ENCODE data around the gene HIF3A. TPM values are rescaled to one million over a fixed set of nuclear protein-coding genes. Genes with fewer than 3 reads are reported as not detected.

Gene HIF3A
- total and polyA plus RNA-seq, 9 of the 15 experiments (the other 6 are each of a cell fraction or from before 2014, with no cell fraction given) = 0.29 TPM; not detected in 8

- Histone ChIP-seq H3K4me1 (replicated peaks in 1 of 2; ENCODE audit: control insufficient read depth in 2 of 2, insufficient read depth in 2 of 2, low read length in 2 of 2) (peaks cover 0 to 4% of the 10 kb centered on the region in 2 experiments; a peak in 2 of 5 replicates), H3K4me3 (no peak overlapping the region), H4K20me1 (replicated peaks; ENCODE audit: control insufficient read depth, insufficient read depth, low read length) (no peaks in the 10 kb centered on the region), H3K9me3 (replicated peaks; ENCODE audit: control insufficient read depth, insufficient read depth, low read depth, low read length) (no peaks in the 10 kb centered on the region), H3K9me1 (ENCODE audit: control insufficient read depth, insufficient read depth, low read length) (no peaks in the 10 kb centered on the region), H3K27me3 (ENCODE audit: control insufficient read depth in 2 of 2, insufficient read depth in 2 of 2, low read length in 2 of 2) (peaks cover 19 to 48% of the 10 kb centered on the region in 2 experiments), H3K27ac (ENCODE audit: extremely low read depth, low read depth, low read length) (no peak overlapping the region), H3K4me2 (ENCODE audit: insufficient read depth, low read length) (no peak overlapping the region), H3K9ac (ENCODE audit: insufficient read depth in 1 of 2, low read depth in 2 of 2, low read length in 2 of 2) (no peak overlapping the region), H3K36me3 (ENCODE audit: control insufficient read depth, insufficient read depth, low read length) (no peaks in the 10 kb centered on the region), H3K79me2 (ENCODE audit: control insufficient read depth, insufficient read depth, low read length) (no peaks in the 10 kb centered on the region), H2AFZ (ENCODE audit: low read depth, low read length) (no peak overlapping the region)
- 32% methylated on average over 9 of the region's 11 CpGs for WGBS (ENCODE audit: insufficient coverage, low coverage, missing lambda C conversion rate)
- FAIRE-seq (no peak), DNase-seq (ENCODE audit: extremely low read depth in 1 of 4, low spot score in 3 of 4) (no peak), ATAC-seq (no peak)
- in situ Hi-C loops (cut with MboI) = no loop called here
- POLR2A ChIA-PET = interaction anchor here (0.6 kb wide), 1 partner anchor 82 kb away, joined by 3 read pairs; no protein-coding TSS in a partner anchor
- intact Hi-C loops (cut with micrococcal nuclease) = no loop called here
- TF ChIP-seq MAFK (IDR thresholded peaks at IDR 0.05; ENCODE audit: low read length) (no peak), EWSR1 (IDR thresholded peaks at IDR 0.05; ENCODE audit: borderline replicate concordance, low read depth, partially characterized antibody) (no peak), ZNF24 (IDR thresholded peaks at IDR 0.05) (no peak), ELK3 (CRISPR knock-in tag; IDR thresholded peaks at IDR 0.05) (no peak)
- TF ChIP-seq, protein P1, sequence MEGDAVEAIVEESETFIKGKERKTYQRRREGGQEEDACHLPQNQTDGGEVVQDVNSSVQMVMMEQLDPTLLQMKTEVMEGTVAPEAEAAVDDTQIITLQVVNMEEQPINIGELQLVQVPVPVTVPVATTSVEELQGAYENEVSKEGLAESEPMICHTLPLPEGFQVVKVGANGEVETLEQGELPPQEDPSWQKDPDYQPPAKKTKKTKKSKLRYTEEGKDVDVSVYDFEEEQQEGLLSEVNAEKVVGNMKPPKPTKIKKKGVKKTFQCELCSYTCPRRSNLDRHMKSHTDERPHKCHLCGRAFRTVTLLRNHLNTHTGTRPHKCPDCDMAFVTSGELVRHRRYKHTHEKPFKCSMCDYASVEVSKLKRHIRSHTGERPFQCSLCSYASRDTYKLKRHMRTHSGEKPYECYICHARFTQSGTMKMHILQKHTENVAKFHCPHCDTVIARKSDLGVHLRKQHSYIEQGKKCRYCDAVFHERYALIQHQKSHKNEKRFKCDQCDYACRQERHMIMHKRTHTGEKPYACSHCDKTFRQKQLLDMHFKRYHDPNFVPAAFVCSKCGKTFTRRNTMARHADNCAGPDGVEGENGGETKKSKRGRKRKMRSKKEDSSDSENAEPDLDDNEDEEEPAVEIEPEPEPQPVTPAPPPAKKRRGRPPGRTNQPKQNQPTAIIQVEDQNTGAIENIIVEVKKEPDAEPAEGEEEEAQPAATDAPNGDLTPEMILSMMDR (IDR thresholded peaks at IDR 0.05 in 2 of 3, conservative IDR thresholded peaks at IDR 0.05 in 1 of 3; ENCODE audit: insufficient read depth in 2 of 3, low read depth in 1 of 3, low read length in 3 of 3) = no peak
- CTCF ChIA-PET (ENCODE audit: low intra/inter-chr PET ratio) = no interaction called here
- no TSS peak for BruUV-seq (replicated peaks)
Observed at GRCh38 chr19:46340051-46340659, 43.3 kb downstream of the HIF3A start.
